Measurements from ENCODE around the gene ADAMTS6. TPM values are rescaled to one million over a fixed set of nuclear protein-coding genes. Genes with fewer than 3 reads are reported as not detected.

ADAMTS6 gene
- total and polyA plus RNA-seq, 2 of the 13 experiments (the other 11 are each of a cell fraction or from before 2014, with no cell fraction given), result 3.1 to 8.2 TPM

GRCh38 chr5:65279603-65280002 is 202.1 kb downstream of the ADAMTS6 start (continued):
- no peak for TF ChIP-seq ZNF570 (CRISPR knock-in tag; IDR thresholded peaks at IDR 0.05; ENCODE audit: borderline replicate concordance)

GRCh38 chr5:65276178-65276890 is 205.4 kb downstream of the ADAMTS6 start:
- POLR2A ChIA-PET, result no interaction called here
- CTCF ChIA-PET (ENCODE audit: low intra/inter-chr PET ratio, low total read pairs), result no interaction called here
- DNase-seq (ENCODE audit: low spot score), result no peak
- intact Hi-C loops (cut with micrococcal nuclease; ENCODE audit: unreplicated experiment), result no loop called here
- no peak for FAIRE-seq
- in situ Hi-C loops (cut with HindIII; ENCODE audit: extremely low pct_ligation_motif_present, low pct_unique_long_range_greater_than_20kb), result no loop called here
- H3K27ac ChIP-seq (ENCODE audit: extremely low read length, insufficient read depth, low read length), result no peak overlapping the region
- ATAC-seq, result no peak
- no peak overlapping the region for H3K9ac ChIP-seq (ENCODE audit: insufficient read depth, low read depth, low read length)
- H3K4me3 ChIP-seq (replicated peaks in 1 of 3; ENCODE audit: insufficient read depth in 1 of 3, low read depth in 2 of 3, low read length in 3 of 3), result no peak overlapping the region
- H3K27me3 ChIP-seq (ENCODE audit: control insufficient read depth in 1 of 2, insufficient read depth in 2 of 2, low read length in 2 of 2), result no peaks in the 10 kb centered on the region
- no peak overlapping the region for H2AFZ ChIP-seq (ENCODE audit: low read length)
- BruUV-seq (replicated peaks), result no TSS peak
- H3K4me2 ChIP-seq (ENCODE audit: low read depth, low read length), result no peak overlapping the region
- H4K20me1 ChIP-seq (ENCODE audit: insufficient read depth, low read length), result no peaks in the 10 kb centered on the region
- H3K79me2 ChIP-seq (ENCODE audit: insufficient read depth, low read length), result no peaks in the 10 kb centered on the region
- no peaks in the 10 kb centered on the region for H3K4me1 ChIP-seq (ENCODE audit: insufficient read depth, low read length)
- WGBS (ENCODE audit: low lambda C conversion rate), result 12% methylated on average over 1 of the region's 1 CpG
- no peaks in the 10 kb centered on the region for H3K9me3 ChIP-seq (ENCODE audit: low read length)
- H3K36me3 ChIP-seq (replicated peaks in 1 of 2; ENCODE audit: control insufficient read depth in 1 of 2, insufficient read depth in 2 of 2, low read length in 2 of 2), result no peaks in the 10 kb centered on the region
- TF ChIP-seq BRCA1 (CRISPR knock-in tag; IDR thresholded peaks at IDR 0.05), result no peak
- no peak for TF ChIP-seq RNF2 (conservative IDR thresholded peaks at IDR 0.05; ENCODE audit: low read depth)
- no peak for TF ChIP-seq ZMYM4 (CRISPR knock-in tag; IDR thresholded peaks at IDR 0.05)
- no peak for TF ChIP-seq SIX1 (CRISPR knock-in tag; IDR thresholded peaks at IDR 0.05; ENCODE audit: borderline replicate concordance)
- TF ChIP-seq ZNF674 (CRISPR knock-in tag; IDR thresholded peaks at IDR 0.05; ENCODE audit: low read depth), result no peak
- TF ChIP-seq TBX2 (CRISPR knock-in tag; IDR thresholded peaks at IDR 0.05; ENCODE audit: borderline replicate concordance), result no peak
- TF ChIP-seq ZNF609 (CRISPR knock-in tag; IDR thresholded peaks at IDR 0.05; ENCODE audit: borderline replicate concordance), result no peak
